GM12891 (cell line): ENCODE results near the gene STH.

Source experiments
- POLR2A ChIP-seq: IDR thresholded peaks from 2 replicates; pipeline ENCODE4 v1.6.1; 2011; ENCODE audit warnings: low read depth, low read length, control low read depth
- POLR2AphosphoS5 ChIP-seq: IDR thresholded peaks from 2 replicates; pipeline ENCODE4 v1.6.1; 2011; ENCODE audit warnings: low read depth, low read length, control low read depth
- SPI1 ChIP-seq: IDR thresholded peaks from 2 replicates; pipeline ENCODE4 v1.6.1; 2011; ENCODE audit warnings: low read depth, low read length, control low read depth

DNA sequence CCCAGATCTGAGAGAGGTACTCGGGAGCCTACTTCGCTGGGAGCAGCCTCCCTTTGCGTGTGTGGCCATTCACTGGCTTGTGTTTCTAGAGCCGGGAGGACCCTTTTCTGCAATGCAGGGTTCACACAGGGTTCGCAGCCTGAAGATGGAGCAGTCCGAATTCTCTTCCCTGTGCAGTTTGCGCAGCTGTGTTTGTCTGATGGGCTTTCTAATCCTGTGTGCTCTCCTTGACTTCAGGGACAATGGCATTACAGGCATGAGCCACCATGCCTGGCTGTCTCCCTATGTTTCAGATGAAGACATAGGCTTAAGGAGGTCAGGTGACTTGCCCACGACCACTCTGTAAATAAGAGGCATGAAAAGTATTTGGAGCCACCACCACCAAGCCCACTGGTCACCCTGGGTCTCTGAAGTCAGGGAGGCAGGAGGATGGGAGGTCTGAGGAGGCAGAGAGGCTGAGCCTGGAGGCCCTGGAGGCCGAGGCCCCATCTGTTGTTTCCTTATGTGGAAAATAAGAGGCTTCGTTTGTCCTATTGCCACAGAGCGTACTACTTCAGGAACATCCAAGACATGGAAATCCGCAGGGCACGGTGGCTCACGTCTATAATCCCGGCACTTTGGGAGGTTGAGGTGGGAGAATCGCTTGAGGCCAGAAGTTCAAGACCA lies 5.0 kb upstream of the STH start:
- no peak for TF ChIP-seq POLR2A
- no peak for TF ChIP-seq POLR2AphosphoS5
- no peak for TF ChIP-seq SPI1
